Naive thymus-derived CD4-positive, alpha-beta T cell (primary cell): ENCODE data around the gene DAB2IP. TPM values are rescaled to one million over a fixed set of nuclear protein-coding genes. Genes with fewer than 3 reads are reported as not detected.

ENCODE experiments used
- ATAC-seq: fragments of 150-1000 bp; cut with Tn5 transposase; 2 replicates; pipeline ENCODE4 v1.10.0; 2021; ENCODE audit warnings: mild to moderate bottlenecking, moderate library complexity
- CTCF ChIA-PET: fragments of 350-600 bp; sonication (Branson Sonifier 250); formaldehyde crosslinking; loops from one replicate; lab custom pipeline; 2021; ENCODE audit warnings: antibody characterized with exemption; lab: Charles Lee
- POLR2A ChIA-PET: fragments of 350-600 bp; sonication (Branson Sonifier 250); formaldehyde crosslinking; loops from one replicate; lab custom pipeline; 2021; ENCODE audit warnings: antibody characterized with exemption, inconsistent platforms; lab: Charles Lee
- DNase-seq, 9 donors: peaks; one replicate each; pipeline versions ENCODE4 v3.0.0 to v3.0.0-alpha.2; 2020 to 2022; ENCODE audit warnings: mixed read lengths in 1 of 9
- H3K27ac ChIP-seq: one replicate; pipeline ENCODE4 v1.7.0; 2013; ENCODE audit warnings: mild to moderate bottlenecking, low read depth, low read length, moderate library complexity
- H3K27me3 ChIP-seq, 2 donors: one replicate each; pipeline ENCODE4 v1.7.0; 2013; ENCODE audit warnings: low read length in 2 of 2, mild to moderate bottlenecking in 2 of 2, moderate library complexity in 2 of 2; ENCODE audit not compliant: control insufficient read depth in 2 of 2, insufficient read depth in 2 of 2
- H3K36me3 ChIP-seq, 3 experiments: 1 replicate in 2 of 3; 2 replicates in 1 of 3; pipeline ENCODE4 v1.7.0; 2013; ENCODE audit warnings: low read length in 3 of 3, mild to moderate bottlenecking in 3 of 3, moderate library complexity in 1 of 3; ENCODE audit not compliant: insufficient read depth in 3 of 3, control insufficient read depth in 2 of 3
- H3K4me1 ChIP-seq, 2 donors: one replicate each; pipeline ENCODE4 v1.7.0; 2013; ENCODE audit warnings: low read length in 2 of 2, mild to moderate bottlenecking in 2 of 2, moderate library complexity in 1 of 2; ENCODE audit not compliant: control insufficient read depth in 2 of 2, insufficient read depth in 2 of 2
- H3K4me3 ChIP-seq: 2 replicates; pipeline ENCODE4 v1.7.0; 2013; ENCODE audit warnings: mild to moderate bottlenecking, low read length
- H3K9me3 ChIP-seq, 3 experiments: 1 replicate in 2 of 3; 2 replicates in 1 of 3; pipeline ENCODE4 v1.7.0; 2013; ENCODE audit warnings: low read length in 3 of 3; ENCODE audit not compliant: control insufficient read depth in 2 of 3
- H3K27ac Mint-ChIP-seq, 9 donors: one replicate each; pipeline ENCODE4 v1.8.0; 2020 to 2022; ENCODE audit warnings: mixed read lengths in 9 of 9, mild to moderate bottlenecking in 8 of 9, moderate library complexity in 5 of 9, inconsistent platforms in 2 of 9
- H3K27me3 Mint-ChIP-seq, 5 donors: one replicate each; pipeline ENCODE4 v1.8.0; 2021 to 2022; ENCODE audit warnings: mixed read lengths in 5 of 5, mild to moderate bottlenecking in 1 of 5
- H3K36me3 Mint-ChIP-seq, 5 donors: one replicate each; pipeline ENCODE4 v1.8.0; 2020 to 2022; ENCODE audit warnings: mixed read lengths in 5 of 5, mild to moderate bottlenecking in 3 of 5, inconsistent platforms in 1 of 5
- H3K4me1 Mint-ChIP-seq, 7 donors: one replicate each; pipeline ENCODE4 v1.8.0; 2020 to 2022; ENCODE audit warnings: mixed read lengths in 7 of 7, mild to moderate bottlenecking in 3 of 7, inconsistent platforms in 1 of 7
- H3K4me3 Mint-ChIP-seq, 10 donors: one replicate each; pipeline ENCODE4 v1.8.0; 2020 to 2022; ENCODE audit warnings: mild to moderate bottlenecking in 10 of 10, mixed read lengths in 10 of 10, moderate library complexity in 6 of 10, inconsistent platforms in 2 of 10
- H3K9me3 Mint-ChIP-seq, 11 donors: one replicate each; pipeline ENCODE4 v1.8.0; 2020 to 2022; ENCODE audit warnings: mixed read lengths in 11 of 11, mild to moderate bottlenecking in 4 of 11, inconsistent platforms in 1 of 11, moderate library complexity in 1 of 11
- intact Hi-C, 2 donors: fragments of 100-400 bp; cut with micrococcal nuclease; formaldehyde crosslinking; loops; one replicate each; pipeline ENCODE4 v1.15.1; 2023
- polyA plus RNA-seq, 2 donors: library from polyadenylated mRNA; unstranded; fragments of 300-500 nt; fragmentation: Illumina TruSeq; gene quantifications; one replicate each; pipeline ENCODE4 v1.2.3, GENCODE V29; 2021
- total RNA-seq, 6 experiments: library from RNA in 5 of 6; stranded (reverse) in 5 of 6; gene quantifications; 1 replicate in 5 of 6; 2 replicates in 1 of 6; pipeline ENCODE4 v1.2.3 and lab custom pipeline; 2021 to 2026

The DAB2IP gene
- total and polyA plus RNA-seq, 7 experiments from 2014 or later = 0.15 TPM; not detected in 6

DNA sequence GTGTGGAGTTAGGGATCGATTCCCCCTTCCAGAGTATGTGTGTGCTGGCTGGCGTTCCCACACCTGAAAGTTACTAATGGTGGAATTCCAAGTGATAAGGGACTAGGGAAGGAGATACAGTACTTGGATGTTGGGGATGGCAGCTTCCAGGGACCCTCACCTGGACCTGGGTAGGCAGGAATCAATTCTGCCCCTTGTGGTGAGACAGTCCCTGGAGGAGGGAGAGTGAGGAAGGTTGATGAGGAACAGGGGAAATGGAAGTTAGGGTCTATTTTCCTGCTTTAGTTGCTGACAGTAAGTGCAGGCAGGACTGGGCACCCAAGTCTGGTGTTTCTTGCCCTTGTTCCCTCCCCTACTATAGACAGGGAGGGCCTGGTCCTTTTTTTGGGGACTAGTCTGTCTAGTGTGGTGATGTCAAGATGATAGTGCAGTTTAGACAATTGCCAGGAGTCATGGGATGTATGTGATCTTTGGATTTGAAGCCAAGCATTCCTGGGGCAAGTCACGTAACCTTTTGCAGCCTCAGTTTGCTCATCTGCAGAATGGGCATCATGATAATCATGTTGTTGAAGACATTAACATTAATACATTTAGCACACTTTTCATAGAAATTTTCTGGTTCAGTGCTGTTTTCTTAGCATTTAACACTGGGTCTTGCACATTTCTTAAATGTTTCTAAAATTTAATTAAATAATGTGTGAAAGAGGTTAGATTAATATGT, 51.7 kb downstream of the DAB2IP start:
- H3K36me3 ChIP-seq = no peaks in the 10 kb centered on the region
- ChIA-PET CTCF (no interaction called here), POLR2A (no interaction called here)
- peak overlapping the region in 1 of 9 donors; percentile 32 for H3K27ac Mint-ChIP-seq
- no peaks in the 10 kb centered on the region for H3K9me3 ChIP-seq
- no peak overlapping the region for H3K4me3 Mint-ChIP-seq
- no peaks in the 10 kb centered on the region for H3K36me3 Mint-ChIP-seq
- ATAC-seq (no peak), DNase-seq (no peak)
- H3K4me3 ChIP-seq = no peak overlapping the region
- H3K27ac ChIP-seq = no peak overlapping the region
- intact Hi-C loops = no loop called here
- peaks cover 0 to 18% (median 2%) of the 10 kb centered on the region in 7 donors for H3K4me1 Mint-ChIP-seq
- H3K9me3 Mint-ChIP-seq = no peaks in the 10 kb centered on the region
- no peaks in the 10 kb centered on the region for H3K27me3 ChIP-seq
- H3K27me3 Mint-ChIP-seq = peaks cover 20 to 63% (median 27%) of the 10 kb centered on the region in 5 donors
- H3K4me1 ChIP-seq = peaks cover 4 to 11% of the 10 kb centered on the region in 2 donors

DNA sequence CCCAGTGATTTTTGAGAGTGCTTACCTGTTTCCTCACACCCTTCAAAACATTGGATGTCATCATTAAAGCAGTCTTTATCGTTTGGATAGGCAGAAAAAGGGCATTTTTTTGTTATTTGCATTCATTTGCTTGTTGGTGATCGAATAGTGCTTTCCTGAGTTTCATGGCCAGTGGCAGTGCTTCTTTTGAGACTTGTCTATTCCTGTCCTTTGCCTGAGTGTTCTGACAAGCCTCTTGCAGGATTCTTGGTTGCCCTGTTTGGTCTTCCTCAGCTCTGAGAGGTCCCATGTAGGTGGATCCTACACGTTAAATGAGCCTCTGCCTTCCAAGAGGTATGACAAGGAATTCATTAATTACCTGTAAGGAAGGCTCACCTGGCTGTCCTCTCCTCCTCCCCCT, 52.8 kb downstream of the DAB2IP start:
- intact Hi-C loops = no loop called here
- Mint-ChIP-seq H3K36me3 (no peaks in the 10 kb centered on the region), H3K27ac (no peak overlapping the region), H3K4me3 (no peak overlapping the region), H3K4me1 (peaks cover 0 to 25% (median 0%) of the 10 kb centered on the region in 7 donors), H3K27me3 (peaks cover 17 to 59% (median 24%) of the 10 kb centered on the region in 5 donors), H3K9me3 (no peaks in the 10 kb centered on the region)
- CTCF ChIA-PET = no interaction called here
- DNase-seq (no peak), ATAC-seq (no peak)
- Histone ChIP-seq H3K27ac (no peak overlapping the region), H3K36me3 (no peaks in the 10 kb centered on the region), H3K9me3 (no peaks in the 10 kb centered on the region), H3K4me3 (no peak overlapping the region), H3K4me1 (peaks cover 0 to 13% of the 10 kb centered on the region in 2 donors), H3K27me3 (no peaks in the 10 kb centered on the region)
- POLR2A ChIA-PET = no interaction called here

DNA sequence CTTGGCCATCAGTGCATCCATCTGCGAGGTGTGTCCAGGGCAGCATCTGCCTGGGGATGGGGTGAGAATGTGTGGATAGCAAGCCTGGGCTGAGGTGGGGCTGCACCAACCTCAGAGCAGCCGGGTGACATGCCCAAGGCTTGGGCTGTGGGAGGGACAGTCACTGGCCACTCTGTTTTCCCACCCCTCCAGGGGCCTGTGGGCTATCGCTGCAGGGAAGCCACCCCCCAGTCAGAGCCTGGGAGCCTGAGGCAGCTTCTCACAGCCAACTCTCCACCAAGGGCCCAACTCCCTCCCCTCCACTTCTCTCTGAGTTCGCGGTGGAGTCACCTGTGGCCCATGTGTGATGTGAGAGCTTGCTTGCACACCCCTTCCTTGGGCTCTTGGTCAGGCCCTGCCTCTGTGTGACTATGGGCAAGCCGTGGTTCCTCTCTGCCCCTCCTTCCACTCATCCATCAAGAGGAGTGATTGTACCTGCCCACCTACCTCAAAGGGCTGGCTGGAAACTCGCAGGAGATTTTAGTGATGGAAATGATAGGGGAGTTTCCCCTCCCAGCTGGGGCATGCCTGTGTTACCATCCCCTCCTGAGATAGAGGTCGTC, 54.8 kb downstream of the DAB2IP start:
- Mint-ChIP-seq H3K4me3 (no peak overlapping the region), H3K36me3 (no peaks in the 10 kb centered on the region), H3K9me3 (peaks cover 0 to 2% (median 0%) of the 10 kb centered on the region in 11 donors), H3K4me1 (peaks cover 0 to 25% (median 0%) of the 10 kb centered on the region in 7 donors), H3K27me3 (peaks cover 15 to 41% (median 22%) of the 10 kb centered on the region in 5 donors), H3K27ac (no peak overlapping the region)
- H3K4me1 ChIP-seq = peaks cover 0 to 11% of the 10 kb centered on the region in 2 donors
- no peak for ATAC-seq
- H3K27ac ChIP-seq = no peak overlapping the region
- H3K4me3 ChIP-seq = no peak overlapping the region
- H3K27me3 ChIP-seq = no peaks in the 10 kb centered on the region
- intact Hi-C loops = no loop called here
- no peak for DNase-seq
- CTCF ChIA-PET = no interaction called here
- H3K9me3 ChIP-seq = no peaks in the 10 kb centered on the region
- H3K36me3 ChIP-seq = no peaks in the 10 kb centered on the region
- POLR2A ChIA-PET = no interaction called here

DNA sequence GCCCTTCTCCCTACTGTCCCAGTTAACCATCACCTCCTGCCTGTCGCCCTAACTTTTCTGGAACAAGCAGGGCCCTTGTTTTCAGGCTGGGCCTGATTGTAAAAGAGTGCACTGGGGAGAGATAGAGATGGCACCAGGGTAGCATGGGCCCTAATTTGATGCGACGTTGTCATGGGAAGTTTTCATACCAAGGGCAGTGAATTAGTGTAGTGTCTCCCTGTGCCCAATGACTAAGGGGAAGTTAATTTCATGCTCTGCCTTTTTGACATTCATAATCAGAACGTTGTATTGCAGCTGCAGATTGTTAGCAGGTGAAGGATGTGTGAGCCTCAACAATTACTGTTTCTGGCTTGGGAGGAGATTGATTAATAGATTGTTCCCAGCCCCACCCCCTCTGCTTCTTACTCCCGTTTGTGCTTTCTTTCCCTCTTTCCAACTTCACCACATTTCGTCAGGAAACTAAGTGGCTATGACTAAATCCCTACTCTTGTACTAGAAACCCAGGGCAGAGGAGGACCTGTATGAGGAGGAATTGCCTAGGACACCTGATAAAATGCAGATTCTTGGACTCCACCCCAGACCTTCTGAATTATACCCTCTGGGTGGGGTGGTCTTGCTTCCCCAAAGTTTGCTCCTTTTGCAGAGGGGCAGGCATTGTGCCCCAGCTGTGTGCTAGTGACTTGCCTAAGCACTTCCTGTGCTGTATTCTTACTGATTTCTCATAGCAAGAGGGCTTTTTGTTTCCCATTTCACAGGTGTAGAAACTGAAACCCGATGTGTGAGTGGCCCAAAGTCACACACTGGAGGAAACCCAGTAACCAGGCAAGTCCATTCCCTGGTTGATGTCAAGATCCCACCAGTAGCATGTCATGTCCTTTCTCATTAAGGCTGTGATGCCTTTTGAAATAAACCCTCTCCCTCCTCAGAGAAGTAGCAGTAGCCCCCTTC, 56.3 kb downstream of the DAB2IP start:
- Histone ChIP-seq H3K27ac (no peak overlapping the region), H3K9me3 (no peaks in the 10 kb centered on the region), H3K36me3 (no peaks in the 10 kb centered on the region), H3K4me3 (no peak overlapping the region), H3K27me3 (no peaks in the 10 kb centered on the region), H3K4me1 (peaks cover 0 to 11% of the 10 kb centered on the region in 2 donors)
- intact Hi-C loops = no loop called here
- Mint-ChIP-seq H3K4me1 (peaks cover 0 to 25% (median 0%) of the 10 kb centered on the region in 7 donors), H3K27ac (peak overlapping the region in 2 of 9 donors; percentile 47 to 54), H3K27me3 (peaks cover 5 to 26% (median 12%) of the 10 kb centered on the region in 5 donors), H3K4me3 (peak overlapping the region in 1 of 10 donors; percentile 47), H3K36me3 (no peaks in the 10 kb centered on the region), H3K9me3 (peaks cover 0 to 2% (median 0%) of the 10 kb centered on the region in 11 donors)
- CTCF ChIA-PET = no interaction called here
- ATAC-seq (peak; percentile 19), DNase-seq (no peak)
- POLR2A ChIA-PET = no interaction called here

DNA sequence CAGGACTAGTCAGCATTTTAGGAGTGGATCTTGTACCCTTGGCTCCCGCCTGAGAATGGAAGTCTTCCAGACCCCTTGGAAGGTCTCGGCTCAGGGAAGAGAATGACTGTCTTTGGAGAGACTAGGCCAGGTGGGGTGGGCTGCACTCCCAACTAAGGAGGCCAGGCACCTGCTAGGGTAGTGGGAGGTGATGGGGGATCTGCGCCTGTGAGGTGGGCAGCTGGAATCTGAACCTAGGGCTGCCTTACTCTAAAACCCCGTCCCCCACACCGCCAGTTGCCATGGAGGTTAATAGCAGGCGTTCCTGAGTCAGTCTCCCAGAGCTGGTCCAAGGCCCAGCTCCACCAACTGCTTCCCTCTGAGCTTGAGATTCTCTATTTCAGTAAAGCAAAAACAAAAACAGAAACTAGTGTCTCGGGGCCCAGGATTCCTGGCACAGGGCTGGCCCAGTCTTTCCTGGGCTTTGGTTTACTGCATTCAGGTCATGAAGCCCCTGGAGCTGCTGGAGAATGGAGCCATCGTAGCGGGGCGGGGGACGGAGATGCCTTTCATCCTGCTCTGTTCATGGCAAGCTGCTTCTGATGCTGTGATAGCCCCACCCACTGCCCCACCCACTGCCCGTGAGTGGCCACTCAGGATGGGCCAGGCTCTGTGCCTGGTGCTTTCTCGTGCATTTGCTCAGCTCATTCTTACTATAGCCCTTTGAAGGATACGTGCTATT, 57.5 kb downstream of the DAB2IP start:
- no peaks in the 10 kb centered on the region for H3K36me3 ChIP-seq
- intact Hi-C loops = no loop called here

DNA sequence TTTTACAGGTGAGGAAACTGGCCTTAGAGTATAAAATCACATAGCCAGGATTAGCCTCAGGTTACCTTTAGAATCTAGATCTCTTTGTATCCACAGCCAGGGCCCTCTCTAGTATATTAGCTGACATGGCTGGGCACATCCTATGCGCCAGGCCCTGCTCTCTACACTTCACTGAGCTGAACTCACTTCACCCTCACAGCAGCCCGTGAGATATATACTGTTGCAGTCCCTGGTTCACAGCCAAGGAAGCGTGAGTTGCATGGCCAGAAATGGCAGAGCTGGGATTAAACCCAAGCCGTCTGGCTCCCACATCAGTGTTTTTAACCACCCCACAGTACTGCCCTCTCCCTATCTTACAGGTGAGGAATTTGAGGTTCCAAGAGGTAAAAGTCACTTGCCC, 58.4 kb downstream of the DAB2IP start:
- Mint-ChIP-seq H3K27me3 (peaks cover 0 to 9% (median 8%) of the 10 kb centered on the region in 5 donors), H3K4me3 (no peak overlapping the region), H3K36me3 (no peaks in the 10 kb centered on the region), H3K27ac (no peak overlapping the region), H3K9me3 (peaks cover 0 to 2% (median 0%) of the 10 kb centered on the region in 11 donors), H3K4me1 (peaks cover 0 to 25% (median 0%) of the 10 kb centered on the region in 7 donors)
- POLR2A ChIA-PET = no interaction called here
- CTCF ChIA-PET = no interaction called here
- H3K4me1 ChIP-seq = peaks cover 0 to 11% of the 10 kb centered on the region in 2 donors
- no peaks in the 10 kb centered on the region for H3K27me3 ChIP-seq
- H3K36me3 ChIP-seq = no peaks in the 10 kb centered on the region
- no peaks in the 10 kb centered on the region for H3K9me3 ChIP-seq
- intact Hi-C loops = no loop called here
- no peak overlapping the region for H3K4me3 ChIP-seq
- H3K27ac ChIP-seq = no peak overlapping the region
- DNase-seq (no peak), ATAC-seq (no peak)

More for the DNA sequence above, 57.5 kb downstream of the DAB2IP start:
- Histone ChIP-seq H3K9me3 (no peaks in the 10 kb centered on the region), H3K27ac (no peak overlapping the region), H3K4me1 (peaks cover 0 to 11% of the 10 kb centered on the region in 2 donors), H3K27me3 (no peaks in the 10 kb centered on the region), H3K4me3 (no peak overlapping the region)
- ChIA-PET CTCF (no interaction called here), POLR2A (no interaction called here)
- Mint-ChIP-seq H3K27ac (no peak overlapping the region), H3K36me3 (no peaks in the 10 kb centered on the region), H3K4me1 (peaks cover 0 to 25% (median 0%) of the 10 kb centered on the region in 7 donors), H3K4me3 (no peak overlapping the region), H3K9me3 (peaks cover 0 to 2% (median 0%) of the 10 kb centered on the region in 11 donors), H3K27me3 (peaks cover 0 to 17% (median 8%) of the 10 kb centered on the region in 5 donors)
- DNase-seq = no peak
- no peak for ATAC-seq
